GM23338 (cell line): Measurements from ENCODE around the gene PDE7B. TPM values are rescaled to one million over a fixed set of nuclear protein-coding genes. Genes with fewer than 3 reads are reported as not detected.

Source experiments
- ATAC-seq: fragments of 200-7000 bp; cut with Tn5 transposase; 3 replicates; pipeline ENCODE4 v1.9.1; 2020
- DNase-seq: peaks from one replicate; pipeline ENCODE4 v3.0.0-alpha.2; 2015; ENCODE audit warnings: low spot score
- H2AFZ ChIP-seq: fragments of 200-600 bp; sonication (generic); 2 replicates; pipeline ENCODE4 v1.8.0; 2016; ENCODE audit warnings: antibody characterized with exemption, mild to moderate bottlenecking, moderate library complexity
- H3F3A ChIP-seq: fragments of 200-600 bp; sonication (generic); replicated peaks from 2 replicates; pipeline ENCODE4 v1.8.0; 2017; ENCODE audit warnings: antibody characterized with exemption, mixed run types, low read depth
- H3K27ac ChIP-seq: fragments of 200-600 bp; sonication (generic); 2 replicates; pipeline ENCODE4 v1.6.1; 2016; ENCODE audit warnings: low read depth
- H3K27me3 ChIP-seq: fragments of 200-600 bp; sonication (generic); 2 replicates; pipeline ENCODE4 v1.8.0; 2016; ENCODE audit warnings: mild to moderate bottlenecking, mixed run types, moderate library complexity; ENCODE audit not compliant: insufficient read depth
- H3K36me3 ChIP-seq: fragments of 200-600 bp; sonication (generic); 2 replicates; pipeline ENCODE4 v1.8.0; 2016; ENCODE audit warnings: mild to moderate bottlenecking; ENCODE audit not compliant: insufficient read depth
- H3K4me1 ChIP-seq: fragments of 200-600 bp; sonication (generic); 2 replicates; pipeline ENCODE4 v1.8.0; 2016; ENCODE audit warnings: mild to moderate bottlenecking, moderate library complexity; ENCODE audit not compliant: insufficient read depth
- H3K4me2 ChIP-seq: fragments of 200-600 bp; sonication (generic); 2 replicates; pipeline ENCODE4 v1.7.1; 2017; ENCODE audit warnings: mixed run types
- H3K4me3 ChIP-seq: fragments of 200-600 bp; sonication (generic); 2 replicates; pipeline ENCODE4 v1.6.1; 2016; ENCODE audit warnings: mixed run types
- H3K79me2 ChIP-seq: fragments of 200-600 bp; sonication (generic); replicated peaks from 2 replicates; pipeline ENCODE4 v1.8.0; 2017; ENCODE audit warnings: mild to moderate bottlenecking; ENCODE audit not compliant: insufficient read depth
- H3K9me2 ChIP-seq: fragments of 200-600 bp; sonication (generic); 2 replicates; pipeline ENCODE4 v1.8.0; 2017; ENCODE audit not compliant: insufficient read depth
- H4K20me1 ChIP-seq: fragments of 200-600 bp; sonication (generic); replicated peaks from 2 replicates; pipeline ENCODE4 v1.8.0; 2017; ENCODE audit warnings: mild to moderate bottlenecking; ENCODE audit not compliant: insufficient read depth
- H3K27ac Mint-ChIP-seq: 2 replicates; pipeline ENCODE4 v1.8.0; 2020; ENCODE audit warnings: inconsistent platforms, mild to moderate bottlenecking, moderate library complexity, mixed read lengths
- H3K27me3 Mint-ChIP-seq: 3 replicates; pipeline ENCODE4 v1.8.0; 2022; ENCODE audit warnings: low read depth, mild to moderate bottlenecking, moderate library complexity, mixed read lengths, inconsistent platforms; ENCODE audit not compliant: insufficient read depth, poor library complexity
- H3K36me3 Mint-ChIP-seq: 3 replicates; pipeline ENCODE4 v1.8.0; 2021; ENCODE audit warnings: low read depth, mild to moderate bottlenecking, inconsistent platforms, moderate library complexity, mixed read lengths
- H3K4me1 Mint-ChIP-seq: 3 replicates; pipeline ENCODE4 v1.8.0; 2020; ENCODE audit warnings: mild to moderate bottlenecking, inconsistent platforms, mixed read lengths
- H3K4me3 Mint-ChIP-seq: 3 replicates; pipeline ENCODE4 v1.8.0; 2021; ENCODE audit warnings: moderate library complexity, mild to moderate bottlenecking, inconsistent platforms, mixed read lengths
- H3K9me3 Mint-ChIP-seq: 3 replicates; pipeline ENCODE4 v1.8.0; 2020; ENCODE audit warnings: moderate library complexity, mild to moderate bottlenecking, inconsistent platforms, mixed read lengths
- CREB1 ChIP-seq: fragments of 250-450 bp; sonication (Bioruptor Pico); IDR thresholded peaks from 2 replicates; pipeline ENCODE4 v1.5.0; 2020; ENCODE audit warnings: low read depth, mild to moderate bottlenecking, moderate library complexity
- EZH2 ChIP-seq: fragments of 200-600 bp; sonication (generic); IDR thresholded peaks from one replicate; pipeline ENCODE4 v1.8.0; 2017; ENCODE audit warnings: antibody characterized with exemption, mild to moderate bottlenecking, low read depth; ENCODE audit not compliant: unreplicated experiment
- EZH2phosphoT487 ChIP-seq: fragments of 200-600 bp; sonication (generic); IDR thresholded peaks from one replicate; pipeline ENCODE4 v1.8.1; 2018; ENCODE audit warnings: antibody characterized with exemption; ENCODE audit not compliant: unreplicated experiment
- JUNB ChIP-seq: IDR thresholded peaks from one replicate; pipeline ENCODE4 v1.6.1; 2016; ENCODE audit warnings: antibody characterized with exemption; ENCODE audit not compliant: unreplicated experiment
- NANOG ChIP-seq: IDR thresholded peaks from 2 replicates; pipeline ENCODE4 v1.6.1; 2016; ENCODE audit warnings: antibody characterized with exemption, borderline replicate concordance
- STAT1 ChIP-seq: IDR thresholded peaks from one replicate; pipeline ENCODE4 v1.6.1; 2016; ENCODE audit warnings: antibody characterized with exemption; ENCODE audit not compliant: unreplicated experiment
- ZNF114 ChIP-seq: fragments of 250-450 bp; sonication (Bioruptor Pico); IDR thresholded peaks from 2 replicates; pipeline ENCODE4 v1.5.0; 2020; ENCODE audit warnings: mild to moderate bottlenecking, moderate library complexity
- ZNF331 ChIP-seq: fragments of 250-450 bp; sonication (Bioruptor Pico); IDR thresholded peaks from 2 replicates; pipeline ENCODE4 v1.5.0; 2020; ENCODE audit warnings: low read depth, mild to moderate bottlenecking, moderate library complexity
- polyA plus RNA-seq: library from polyadenylated mRNA; unstranded; fragments of >200 nt; fragmentation: Nextera tagmentation; extraction: Ambion mirVana; gene quantifications from 2 replicates; pipeline ENCODE4 v1.2.1, GENCODE V29; 2016
- total RNA-seq: library from RNA; depleted of rRNA; stranded (reverse); fragments of >200 nt; shearing (Covaris generic); gene quantifications from 2 replicates; pipeline ENCODE4 v1.2.3, GENCODE V29; 2014
- TF ChIP-seq, protein P1 (sequence below): fragments of 250-450 bp; sonication (Bioruptor Pico); IDR thresholded peaks from 2 replicates; pipeline ENCODE4 v1.5.0; 2020; ENCODE audit warnings: mild to moderate bottlenecking, moderate library complexity
- TF ChIP-seq, protein P2 (sequence below), 2 experiments: fragments of 200-600 bp in 1 of 2; sonication (generic) in 1 of 2; conservative IDR thresholded peaks; 2 replicates each; pipeline versions ENCODE4 v1.5.1 to v1.6.1; 2016 to 2017; ENCODE audit warnings: antibody characterized with exemption in 2 of 2, low read depth in 2 of 2, mild to moderate bottlenecking in 2 of 2, moderate library complexity in 1 of 2
- TF ChIP-seq, protein P3 (sequence below): IDR thresholded peaks from one replicate; pipeline ENCODE4 v1.6.1; 2018; ENCODE audit warnings: antibody characterized with exemption; ENCODE audit not compliant: unreplicated experiment
- TF ChIP-seq, protein P4 (sequence below): IDR thresholded peaks from 2 replicates; pipeline ENCODE4 v1.6.1; 2016; ENCODE audit warnings: antibody characterized with exemption

PDE7B gene
- total and polyA plus RNA-seq, 2 experiments from 2014 or later, result 0.07 TPM; not detected in 1

DNA sequence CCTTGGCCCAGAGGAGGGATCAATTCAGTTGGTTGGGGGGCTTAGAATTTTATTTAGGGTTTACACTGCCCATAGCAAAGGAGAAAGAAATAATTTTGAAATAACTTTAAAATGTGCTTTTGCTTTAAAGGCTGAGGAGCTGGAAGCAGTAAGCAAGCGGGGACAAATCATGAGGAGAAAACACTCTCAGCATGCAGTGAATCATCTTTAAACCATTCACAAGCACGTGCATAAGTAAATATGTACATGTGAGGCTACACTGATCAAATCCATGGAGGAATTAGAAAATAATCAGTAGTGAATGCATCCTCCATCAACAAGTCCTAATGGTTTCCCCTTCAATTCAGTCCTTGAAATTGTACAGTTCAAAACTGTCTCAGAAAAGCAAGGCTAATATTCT lies 217.6 kb downstream of the PDE7B start:
- Histone ChIP-seq H2AFZ (no peak overlapping the region; the same call in 1 of the 2 replicates), H3K4me3 (no peak overlapping the region), H3K27me3 (no peaks in the 10 kb centered on the region), H3K4me1 (no peaks in the 10 kb centered on the region; the same call in 1 of the 2 replicates), H3F3A (no peaks in the 10 kb centered on the region), H3K9me2 (no peaks in the 10 kb centered on the region), H3K27ac (no peak overlapping the region), H3K36me3 (no peaks in the 10 kb centered on the region), H4K20me1 (no peaks in the 10 kb centered on the region), H3K4me2 (no peak overlapping the region), H3K79me2 (no peaks in the 10 kb centered on the region)
- TF ChIP-seq ZNF114 (CRISPR knock-in tag), result no peak
- TF ChIP-seq ZNF331, result no peak
- TF ChIP-seq EZH2, result no peak
- TF ChIP-seq, protein P1, sequence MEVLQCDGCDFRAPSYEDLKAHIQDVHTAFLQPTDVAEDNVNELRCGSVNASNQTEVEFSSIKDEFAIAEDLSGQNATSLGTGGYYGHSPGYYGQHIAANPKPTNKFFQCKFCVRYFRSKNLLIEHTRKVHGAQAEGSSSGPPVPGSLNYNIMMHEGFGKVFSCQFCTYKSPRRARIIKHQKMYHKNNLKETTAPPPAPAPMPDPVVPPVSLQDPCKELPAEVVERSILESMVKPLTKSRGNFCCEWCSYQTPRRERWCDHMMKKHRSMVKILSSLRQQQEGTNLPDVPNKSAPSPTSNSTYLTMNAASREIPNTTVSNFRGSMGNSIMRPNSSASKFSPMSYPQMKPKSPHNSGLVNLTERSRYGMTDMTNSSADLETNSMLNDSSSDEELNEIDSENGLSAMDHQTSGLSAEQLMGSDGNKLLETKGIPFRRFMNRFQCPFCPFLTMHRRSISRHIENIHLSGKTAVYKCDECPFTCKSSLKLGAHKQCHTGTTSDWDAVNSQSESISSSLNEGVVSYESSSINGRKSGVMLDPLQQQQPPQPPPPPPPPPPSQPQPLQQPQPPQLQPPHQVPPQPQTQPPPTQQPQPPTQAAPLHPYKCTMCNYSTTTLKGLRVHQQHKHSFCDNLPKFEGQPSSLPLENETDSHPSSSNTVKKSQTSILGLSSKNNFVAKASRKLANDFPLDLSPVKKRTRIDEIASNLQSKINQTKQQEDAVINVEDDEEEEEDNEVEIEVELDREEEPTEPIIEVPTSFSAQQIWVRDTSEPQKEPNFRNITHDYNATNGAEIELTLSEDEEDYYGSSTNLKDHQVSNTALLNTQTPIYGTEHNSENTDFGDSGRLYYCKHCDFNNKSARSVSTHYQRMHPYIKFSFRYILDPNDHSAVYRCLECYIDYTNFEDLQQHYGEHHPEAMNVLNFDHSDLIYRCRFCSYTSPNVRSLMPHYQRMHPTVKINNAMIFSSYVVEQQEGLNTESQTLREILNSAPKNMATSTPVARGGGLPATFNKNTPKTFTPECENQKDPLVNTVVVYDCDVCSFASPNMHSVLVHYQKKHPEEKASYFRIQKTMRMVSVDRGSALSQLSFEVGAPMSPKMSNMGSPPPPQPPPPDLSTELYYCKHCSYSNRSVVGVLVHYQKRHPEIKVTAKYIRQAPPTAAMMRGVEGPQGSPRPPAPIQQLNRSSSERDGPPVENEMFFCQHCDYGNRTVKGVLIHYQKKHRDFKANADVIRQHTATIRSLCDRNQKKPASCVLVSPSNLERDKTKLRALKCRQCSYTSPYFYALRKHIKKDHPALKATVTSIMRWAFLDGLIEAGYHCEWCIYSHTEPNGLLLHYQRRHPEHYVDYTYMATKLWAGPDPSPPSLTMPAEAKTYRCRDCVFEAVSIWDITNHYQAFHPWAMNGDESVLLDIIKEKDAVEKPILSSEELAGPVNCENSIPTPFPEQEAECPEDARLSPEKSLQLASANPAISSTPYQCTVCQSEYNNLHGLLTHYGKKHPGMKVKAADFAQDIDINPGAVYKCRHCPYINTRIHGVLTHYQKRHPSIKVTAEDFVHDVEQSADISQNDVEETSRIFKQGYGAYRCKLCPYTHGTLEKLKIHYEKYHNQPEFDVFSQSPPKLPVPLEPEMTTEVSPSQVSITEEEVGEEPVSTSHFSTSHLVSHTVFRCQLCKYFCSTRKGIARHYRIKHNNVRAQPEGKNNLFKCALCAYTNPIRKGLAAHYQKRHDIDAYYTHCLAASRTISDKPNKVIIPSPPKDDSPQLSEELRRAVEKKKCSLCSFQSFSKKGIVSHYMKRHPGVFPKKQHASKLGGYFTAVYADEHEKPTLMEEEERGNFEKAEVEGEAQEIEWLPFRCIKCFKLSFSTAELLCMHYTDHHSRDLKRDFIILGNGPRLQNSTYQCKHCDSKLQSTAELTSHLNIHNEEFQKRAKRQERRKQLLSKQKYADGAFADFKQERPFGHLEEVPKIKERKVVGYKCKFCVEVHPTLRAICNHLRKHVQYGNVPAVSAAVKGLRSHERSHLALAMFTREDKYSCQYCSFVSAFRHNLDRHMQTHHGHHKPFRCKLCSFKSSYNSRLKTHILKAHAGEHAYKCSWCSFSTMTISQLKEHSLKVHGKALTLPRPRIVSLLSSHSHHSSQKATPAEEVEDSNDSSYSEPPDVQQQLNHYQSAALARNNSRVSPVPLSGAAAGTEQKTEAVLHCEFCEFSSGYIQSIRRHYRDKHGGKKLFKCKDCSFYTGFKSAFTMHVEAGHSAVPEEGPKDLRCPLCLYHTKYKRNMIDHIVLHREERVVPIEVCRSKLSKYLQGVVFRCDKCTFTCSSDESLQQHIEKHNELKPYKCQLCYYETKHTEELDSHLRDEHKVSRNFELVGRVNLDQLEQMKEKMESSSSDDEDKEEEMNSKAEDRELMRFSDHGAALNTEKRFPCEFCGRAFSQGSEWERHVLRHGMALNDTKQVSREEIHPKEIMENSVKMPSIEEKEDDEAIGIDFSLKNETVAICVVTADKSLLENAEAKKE (CRISPR knock-in tag), result no peak
- TF ChIP-seq CREB1 (CRISPR knock-in tag), result no peak
- TF ChIP-seq, protein P2, sequence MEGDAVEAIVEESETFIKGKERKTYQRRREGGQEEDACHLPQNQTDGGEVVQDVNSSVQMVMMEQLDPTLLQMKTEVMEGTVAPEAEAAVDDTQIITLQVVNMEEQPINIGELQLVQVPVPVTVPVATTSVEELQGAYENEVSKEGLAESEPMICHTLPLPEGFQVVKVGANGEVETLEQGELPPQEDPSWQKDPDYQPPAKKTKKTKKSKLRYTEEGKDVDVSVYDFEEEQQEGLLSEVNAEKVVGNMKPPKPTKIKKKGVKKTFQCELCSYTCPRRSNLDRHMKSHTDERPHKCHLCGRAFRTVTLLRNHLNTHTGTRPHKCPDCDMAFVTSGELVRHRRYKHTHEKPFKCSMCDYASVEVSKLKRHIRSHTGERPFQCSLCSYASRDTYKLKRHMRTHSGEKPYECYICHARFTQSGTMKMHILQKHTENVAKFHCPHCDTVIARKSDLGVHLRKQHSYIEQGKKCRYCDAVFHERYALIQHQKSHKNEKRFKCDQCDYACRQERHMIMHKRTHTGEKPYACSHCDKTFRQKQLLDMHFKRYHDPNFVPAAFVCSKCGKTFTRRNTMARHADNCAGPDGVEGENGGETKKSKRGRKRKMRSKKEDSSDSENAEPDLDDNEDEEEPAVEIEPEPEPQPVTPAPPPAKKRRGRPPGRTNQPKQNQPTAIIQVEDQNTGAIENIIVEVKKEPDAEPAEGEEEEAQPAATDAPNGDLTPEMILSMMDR (conservative IDR thresholded peaks at IDR 0.05; ENCODE audit: low read depth in 2 of 2), result no peak
- TF ChIP-seq EZH2phosphoT487, result no peak
- TF ChIP-seq NANOG, result no peak
- TF ChIP-seq, protein P3, sequence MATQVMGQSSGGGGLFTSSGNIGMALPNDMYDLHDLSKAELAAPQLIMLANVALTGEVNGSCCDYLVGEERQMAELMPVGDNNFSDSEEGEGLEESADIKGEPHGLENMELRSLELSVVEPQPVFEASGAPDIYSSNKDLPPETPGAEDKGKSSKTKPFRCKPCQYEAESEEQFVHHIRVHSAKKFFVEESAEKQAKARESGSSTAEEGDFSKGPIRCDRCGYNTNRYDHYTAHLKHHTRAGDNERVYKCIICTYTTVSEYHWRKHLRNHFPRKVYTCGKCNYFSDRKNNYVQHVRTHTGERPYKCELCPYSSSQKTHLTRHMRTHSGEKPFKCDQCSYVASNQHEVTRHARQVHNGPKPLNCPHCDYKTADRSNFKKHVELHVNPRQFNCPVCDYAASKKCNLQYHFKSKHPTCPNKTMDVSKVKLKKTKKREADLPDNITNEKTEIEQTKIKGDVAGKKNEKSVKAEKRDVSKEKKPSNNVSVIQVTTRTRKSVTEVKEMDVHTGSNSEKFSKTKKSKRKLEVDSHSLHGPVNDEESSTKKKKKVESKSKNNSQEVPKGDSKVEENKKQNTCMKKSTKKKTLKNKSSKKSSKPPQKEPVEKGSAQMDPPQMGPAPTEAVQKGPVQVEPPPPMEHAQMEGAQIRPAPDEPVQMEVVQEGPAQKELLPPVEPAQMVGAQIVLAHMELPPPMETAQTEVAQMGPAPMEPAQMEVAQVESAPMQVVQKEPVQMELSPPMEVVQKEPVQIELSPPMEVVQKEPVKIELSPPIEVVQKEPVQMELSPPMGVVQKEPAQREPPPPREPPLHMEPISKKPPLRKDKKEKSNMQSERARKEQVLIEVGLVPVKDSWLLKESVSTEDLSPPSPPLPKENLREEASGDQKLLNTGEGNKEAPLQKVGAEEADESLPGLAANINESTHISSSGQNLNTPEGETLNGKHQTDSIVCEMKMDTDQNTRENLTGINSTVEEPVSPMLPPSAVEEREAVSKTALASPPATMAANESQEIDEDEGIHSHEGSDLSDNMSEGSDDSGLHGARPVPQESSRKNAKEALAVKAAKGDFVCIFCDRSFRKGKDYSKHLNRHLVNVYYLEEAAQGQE, result no peak
- no peak for TF ChIP-seq STAT1
- TF ChIP-seq, protein P4, sequence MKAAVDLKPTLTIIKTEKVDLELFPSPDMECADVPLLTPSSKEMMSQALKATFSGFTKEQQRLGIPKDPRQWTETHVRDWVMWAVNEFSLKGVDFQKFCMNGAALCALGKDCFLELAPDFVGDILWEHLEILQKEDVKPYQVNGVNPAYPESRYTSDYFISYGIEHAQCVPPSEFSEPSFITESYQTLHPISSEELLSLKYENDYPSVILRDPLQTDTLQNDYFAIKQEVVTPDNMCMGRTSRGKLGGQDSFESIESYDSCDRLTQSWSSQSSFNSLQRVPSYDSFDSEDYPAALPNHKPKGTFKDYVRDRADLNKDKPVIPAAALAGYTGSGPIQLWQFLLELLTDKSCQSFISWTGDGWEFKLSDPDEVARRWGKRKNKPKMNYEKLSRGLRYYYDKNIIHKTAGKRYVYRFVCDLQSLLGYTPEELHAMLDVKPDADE, result no peak
- no peak for TF ChIP-seq JUNB
- H3K36me3 Mint-ChIP-seq, result no peaks in the 10 kb centered on the region
- H3K4me3 Mint-ChIP-seq, result no peak overlapping the region
- DNase-seq (no peak), ATAC-seq (no peak)
- peaks cover 5% of the 10 kb centered on the region for H3K27me3 Mint-ChIP-seq
- no peak overlapping the region for H3K27ac Mint-ChIP-seq
- no peaks in the 10 kb centered on the region for H3K9me3 Mint-ChIP-seq
- peaks cover 18% of the 10 kb centered on the region for H3K4me1 Mint-ChIP-seq
